OCI-LY7 (cell line): ENCODE results near the gene TBC1D30. TPM values are rescaled to one million over a fixed set of nuclear protein-coding genes. Genes with fewer than 3 reads are reported as not detected.

Source experiments
- BruUV-seq: library from RNA; stranded (reverse); fragments of 400-500 nt; replicated peaks from 2 replicates; lab custom pipeline; 2021; lab: Mats Ljungman, UMichigan
- CTCF ChIA-PET: fragments of 300-600 bp; sonication (Branson Sonifier 250); formaldehyde crosslinking; loops from one replicate; lab custom pipeline; 2022; ENCODE audit warnings: antibody characterized with exemption; ENCODE audit not compliant: unreplicated experiment; lab: Charles Lee
- POLR2A ChIA-PET: fragments of 300-600 bp; sonication (Branson Sonifier 250); formaldehyde crosslinking; loops from one replicate; lab custom pipeline; 2022; ENCODE audit warnings: antibody characterized with exemption; lab: Charles Lee
- DNase-seq: peaks from one replicate; pipeline ENCODE4 v3.0.0-alpha.2; 2015; ENCODE audit warnings: low spot score
- H2AFZ ChIP-seq: fragments of 200-600 bp; sonication (generic), shearing (Covaris generic); 2 replicates; pipeline ENCODE4 v1.6.1; 2014; ENCODE audit warnings: mild to moderate bottlenecking, antibody characterized with exemption, low read length, moderate library complexity
- H3K27ac ChIP-seq: fragments of 200-600 bp; sonication (generic); 2 replicates; pipeline ENCODE4 v1.5.1; 2014; ENCODE audit warnings: mixed run types, low read depth, mild to moderate bottlenecking, moderate library complexity, low read length, inconsistent platforms; ENCODE audit not compliant: poor library complexity, severe bottlenecking
- H3K36me3 ChIP-seq: fragments of 200-600 bp; sonication (generic); 2 replicates; pipeline ENCODE4 v1.6.1; 2014; ENCODE audit warnings: mild to moderate bottlenecking, antibody characterized with exemption, low read length, moderate library complexity, mixed read lengths; ENCODE audit not compliant: insufficient read depth
- H3K4me1 ChIP-seq: fragments of 200-600 bp; sonication (generic); 2 replicates; pipeline ENCODE4 v1.5.1; 2014; ENCODE audit warnings: mild to moderate bottlenecking, low read length; ENCODE audit not compliant: insufficient read depth, poor library complexity, severe bottlenecking
- H3K4me2 ChIP-seq: fragments of 200-600 bp; sonication (generic); 2 replicates; pipeline ENCODE4 v1.6.1; 2014; ENCODE audit warnings: mild to moderate bottlenecking, low read length
- H3K4me3 ChIP-seq: fragments of 200-600 bp; sonication (generic); 2 replicates; pipeline ENCODE4 v1.5.1; 2014; ENCODE audit warnings: mild to moderate bottlenecking, low read depth, low read length; ENCODE audit not compliant: poor library complexity, severe bottlenecking
- H3K79me2 ChIP-seq: fragments of 200-600 bp; sonication (generic); 2 replicates; pipeline ENCODE4 v1.6.1; 2016; ENCODE audit warnings: low read depth, mild to moderate bottlenecking, low read length, moderate library complexity, mixed read lengths; ENCODE audit not compliant: insufficient read depth
- H3K9me2 ChIP-seq: fragments of 200-600 bp; sonication (generic); 2 replicates; pipeline ENCODE4 v1.6.1; 2016; ENCODE audit warnings: mild to moderate bottlenecking, low read length, mixed read lengths; ENCODE audit not compliant: insufficient read depth
- H3K9me3 ChIP-seq: fragments of 200-600 bp; sonication (generic); 2 replicates; pipeline ENCODE4 v1.6.1; 2014; ENCODE audit warnings: mild to moderate bottlenecking, mixed run types, low read length, mixed read lengths
- H4K20me1 ChIP-seq: fragments of 200-600 bp; sonication (generic); 2 replicates; pipeline ENCODE4 v1.6.1; 2014; ENCODE audit warnings: mild to moderate bottlenecking, antibody characterized with exemption, low read length, moderate library complexity, mixed read lengths; ENCODE audit not compliant: insufficient read depth
- EZH2phosphoT487 ChIP-seq: fragments of 200-600 bp; sonication (generic); IDR thresholded peaks from 2 replicates; pipeline ENCODE4 v1.6.1; 2018; ENCODE audit warnings: low read depth, borderline replicate concordance, mild to moderate bottlenecking, mixed run types, antibody characterized with exemption, low read length, moderate library complexity, mixed read lengths
- intact Hi-C: fragments of 100-400 bp; cut with micrococcal nuclease; formaldehyde crosslinking; loops from one replicate; pipeline ENCODE4 v1.10.0; 2022; ENCODE audit not compliant: unreplicated experiment
- total RNA-seq, 2 experiments: library from RNA; depleted of rRNA in 1 of 2; stranded (reverse); fragments of >200 nt in 1 of 2; shearing (Covaris generic) in 1 of 2; gene quantifications; 2 replicates each; pipeline ENCODE4 v1.2.3, GENCODE V29; 2014 to 2022
- TF ChIP-seq, protein P1 (sequence below): fragments of 200-600 bp; sonication (generic); conservative IDR thresholded peaks from 2 replicates; pipeline ENCODE4 v1.5.1; 2014; ENCODE audit warnings: mild to moderate bottlenecking, antibody characterized with exemption, low read length, moderate library complexity, mixed read lengths

The TBC1D30 gene
- total RNA-seq, 2 experiments from 2014 or later, result 0.13 to 4.6 TPM

DNA sequence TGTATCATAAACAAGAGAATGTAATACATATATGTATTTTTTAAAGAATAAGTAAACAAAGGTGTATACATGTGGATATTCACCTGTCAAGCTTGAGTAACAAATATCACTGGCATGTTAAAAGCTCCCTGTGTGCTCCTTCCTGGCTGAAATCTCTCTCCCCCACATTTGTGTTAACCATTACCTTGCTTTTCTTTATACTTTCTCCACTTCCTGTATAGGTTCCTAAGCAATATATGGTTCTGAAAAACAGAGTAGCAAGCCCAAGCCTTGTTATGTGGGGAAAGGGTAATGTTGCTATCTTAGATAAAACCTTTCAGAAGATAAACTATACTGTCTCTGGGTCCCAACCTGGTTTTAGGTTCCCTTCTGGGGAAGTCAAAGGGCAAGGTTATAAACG lies 32.3 kb upstream of the TBC1D30 start:
- no TSS peak for BruUV-seq
- TF ChIP-seq, protein P1, sequence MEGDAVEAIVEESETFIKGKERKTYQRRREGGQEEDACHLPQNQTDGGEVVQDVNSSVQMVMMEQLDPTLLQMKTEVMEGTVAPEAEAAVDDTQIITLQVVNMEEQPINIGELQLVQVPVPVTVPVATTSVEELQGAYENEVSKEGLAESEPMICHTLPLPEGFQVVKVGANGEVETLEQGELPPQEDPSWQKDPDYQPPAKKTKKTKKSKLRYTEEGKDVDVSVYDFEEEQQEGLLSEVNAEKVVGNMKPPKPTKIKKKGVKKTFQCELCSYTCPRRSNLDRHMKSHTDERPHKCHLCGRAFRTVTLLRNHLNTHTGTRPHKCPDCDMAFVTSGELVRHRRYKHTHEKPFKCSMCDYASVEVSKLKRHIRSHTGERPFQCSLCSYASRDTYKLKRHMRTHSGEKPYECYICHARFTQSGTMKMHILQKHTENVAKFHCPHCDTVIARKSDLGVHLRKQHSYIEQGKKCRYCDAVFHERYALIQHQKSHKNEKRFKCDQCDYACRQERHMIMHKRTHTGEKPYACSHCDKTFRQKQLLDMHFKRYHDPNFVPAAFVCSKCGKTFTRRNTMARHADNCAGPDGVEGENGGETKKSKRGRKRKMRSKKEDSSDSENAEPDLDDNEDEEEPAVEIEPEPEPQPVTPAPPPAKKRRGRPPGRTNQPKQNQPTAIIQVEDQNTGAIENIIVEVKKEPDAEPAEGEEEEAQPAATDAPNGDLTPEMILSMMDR, result no peak
- no peak for TF ChIP-seq EZH2phosphoT487
- Histone ChIP-seq H3K27ac (no peak overlapping the region), H3K4me3 (no peak overlapping the region), H3K9me3 (no peaks in the 10 kb centered on the region), H2AFZ (no peak overlapping the region), H3K79me2 (no peaks in the 10 kb centered on the region), H3K4me1 (no peaks in the 10 kb centered on the region), H3K4me2 (no peak overlapping the region), H4K20me1 (no peaks in the 10 kb centered on the region), H3K36me3 (no peaks in the 10 kb centered on the region), H3K9me2 (no peaks in the 10 kb centered on the region)
- ChIA-PET POLR2A (interaction anchor here (1.0 kb wide), 1 partner anchor 9 kb away, joined by 5 read pairs; no protein-coding TSS in a partner anchor), CTCF (no interaction called here)
- intact Hi-C loops, result no loop called here
- no peak for DNase-seq

DNA sequence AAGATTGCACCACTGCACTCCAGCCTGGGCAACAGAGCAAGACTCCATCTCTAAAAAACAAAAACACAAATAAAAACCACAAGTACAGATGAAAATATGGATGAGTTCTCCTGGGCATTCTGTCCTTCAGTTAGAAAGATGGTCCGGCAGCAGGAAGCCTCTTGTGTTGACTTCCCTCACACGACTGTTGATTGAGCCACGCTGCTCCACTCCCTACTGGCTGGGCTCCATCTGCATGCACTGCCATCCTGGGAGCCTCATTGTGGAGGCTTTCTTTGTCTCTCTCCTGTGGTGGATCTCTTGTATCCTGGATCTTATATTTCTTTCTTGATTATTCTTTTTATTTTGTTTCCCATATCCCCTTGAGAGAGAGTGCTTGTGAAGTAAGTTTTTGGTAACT lies 30.8 kb upstream of the TBC1D30 start:
- TF ChIP-seq, protein P1, result no peak
- TF ChIP-seq EZH2phosphoT487, result no peak
- CTCF ChIA-PET, result no interaction called here

DNA sequence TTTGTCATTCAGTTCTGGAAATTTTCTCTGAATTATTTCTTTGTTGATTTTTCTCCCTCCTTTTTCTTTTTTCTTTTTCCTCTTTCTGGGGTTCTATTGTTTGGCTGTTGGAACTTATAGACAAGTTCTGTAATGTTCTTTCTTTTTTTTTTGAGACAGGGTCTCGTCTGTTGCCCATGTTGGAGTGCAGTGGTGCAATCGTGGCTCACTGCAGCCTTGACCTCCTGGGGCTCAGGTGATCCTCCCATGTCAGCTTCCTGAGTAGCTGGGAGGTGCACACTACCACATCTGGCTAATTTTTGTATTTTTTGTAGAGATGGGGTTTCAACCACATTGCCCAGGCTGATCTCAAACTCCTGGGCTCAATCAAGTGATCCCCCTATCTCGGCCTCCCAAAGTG lies 30.1 kb upstream of the TBC1D30 start:
- CTCF ChIA-PET, result no interaction called here

More for the DNA sequence above, 30.8 kb upstream of the TBC1D30 start:
- Histone ChIP-seq H3K4me2 (no peak overlapping the region), H3K9me2 (no peaks in the 10 kb centered on the region), H3K4me3 (no peak overlapping the region), H2AFZ (no peak overlapping the region), H3K27ac (no peak overlapping the region), H3K36me3 (no peaks in the 10 kb centered on the region), H3K4me1 (no peaks in the 10 kb centered on the region), H3K9me3 (no peaks in the 10 kb centered on the region), H3K79me2 (no peaks in the 10 kb centered on the region), H4K20me1 (no peaks in the 10 kb centered on the region)
- intact Hi-C loops, result no loop called here
- BruUV-seq, result no TSS peak
- POLR2A ChIA-PET, result interaction anchor here (0.6 to 0.9 kb wide), 4 partner anchors 174 to 277 kb away, joined by 3 read pairs; no protein-coding TSS in a partner anchor
- DNase-seq, result no peak

More for the DNA sequence above, 30.1 kb upstream of the TBC1D30 start:
- H3K4me3 ChIP-seq, result no peak overlapping the region
- intact Hi-C loops, result no loop called here
- H3K9me2 ChIP-seq, result no peaks in the 10 kb centered on the region
- H3K4me1 ChIP-seq, result no peaks in the 10 kb centered on the region
- POLR2A ChIA-PET, result interaction anchor here (0.6 kb wide), 1 partner anchor 45 kb away, joined by 8 read pairs; no protein-coding TSS in a partner anchor
- H4K20me1 ChIP-seq, result no peaks in the 10 kb centered on the region
- no peaks in the 10 kb centered on the region for H3K9me3 ChIP-seq
- no peaks in the 10 kb centered on the region for H3K79me2 ChIP-seq
- no TSS peak for BruUV-seq
- TF ChIP-seq, protein P1, result no peak
- DNase-seq, result no peak
- H3K36me3 ChIP-seq, result no peaks in the 10 kb centered on the region
- no peak overlapping the region for H2AFZ ChIP-seq
- H3K4me2 ChIP-seq, result no peak overlapping the region
- H3K27ac ChIP-seq, result no peak overlapping the region
